Fibroblast of peridontal ligament (primary cell): Measurements from ENCODE around the gene HLTF.
"Not testable (repeated sequence)": the region's sequence is repeated elsewhere in the genome, so short reads cannot be mapped to it uniquely, and the experiment has no call there.

Experiments used
- DNase-seq: peaks from one replicate; pipeline ENCODE4 v3.0.0-alpha.2; 2010; ENCODE audit errors: extremely low read depth

Gene HLTF

GRCh38 chr3:148991219-148992026, 94.9 kb downstream of the HLTF start, which contains the start of gene GYG1:
GYG1 (plus strand) TSS chr3:148991540; CDS start chr3:148991641, 101 bp downstream.
- DNase-seq = peak; percentile 67

GRCh38 chr3:148990236-148990635, 96.1 kb downstream of the HLTF start:
- no peak for DNase-seq

DNA sequence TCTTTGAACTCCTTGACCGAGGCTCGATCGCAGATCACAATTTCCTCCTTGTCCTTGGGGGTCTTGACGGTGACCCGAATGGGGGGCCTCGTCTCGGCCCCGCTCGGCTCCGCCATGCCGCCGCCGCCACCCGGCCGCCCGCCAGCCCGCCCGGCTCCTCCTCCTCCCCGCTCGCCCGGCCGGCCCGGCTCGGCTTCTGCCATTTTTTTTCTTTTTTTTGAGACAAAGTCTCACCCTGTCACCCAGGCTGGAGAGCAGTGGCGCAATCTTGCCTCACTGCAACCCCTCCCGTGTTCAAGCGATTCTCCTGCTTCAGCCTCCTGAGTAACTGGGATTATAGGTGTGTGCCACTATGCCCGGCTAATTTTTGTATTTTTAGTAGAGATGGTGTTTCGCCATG, 98.8 kb downstream of the HLTF start:
- not testable (repeated sequence) for DNase-seq

DNA sequence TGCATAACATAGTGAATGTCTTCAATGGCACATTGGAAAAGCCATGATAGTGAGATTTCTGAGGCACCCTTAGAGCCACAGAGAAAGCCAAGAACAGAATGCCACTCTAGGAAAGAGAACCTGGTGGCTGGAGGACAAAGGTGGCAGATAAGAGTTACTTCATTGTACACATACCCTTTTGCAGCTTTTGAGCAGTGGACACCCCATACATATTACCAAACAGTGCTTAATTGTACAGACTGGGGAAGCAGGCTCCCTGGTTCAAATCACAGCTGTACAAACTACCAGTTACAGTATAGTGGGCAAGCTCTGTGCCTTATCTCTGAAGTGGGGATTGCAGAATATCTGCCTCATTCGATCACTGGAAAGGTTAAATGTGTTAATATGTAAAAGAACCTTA, 105.1 kb downstream of the HLTF start:
- DNase-seq = no peak
